ENCODE measurements around the gene TP53RK. TPM values are rescaled to one million over a fixed set of nuclear protein-coding genes. Genes with fewer than 3 reads are reported as not detected.

Gene TP53RK
- total RNA-seq, 2 donors from 2014 or later = 6.6 to 11.7 TPM

- intact Hi-C loops (cut with DNase I) = no loop called here
- H3K9me3 ChIP-seq = no peaks in the 10 kb centered on the region
- TF ChIP-seq POLR2A (IDR thresholded peaks at IDR 0.05) (no peak), CTCF (IDR thresholded peaks at IDR 0.05) (no peak)
- DNase-seq = no peak
- no peaks in the 10 kb centered on the region for H3K27me3 ChIP-seq
- no peak for ATAC-seq
- H3K4me3 ChIP-seq = no peak overlapping the region
- H3K27ac ChIP-seq = no peak overlapping the region
- no peaks in the 10 kb centered on the region for H3K4me1 ChIP-seq
- WGBS, 2 donors = 83 to 92% methylated on average over 6 of the region's 6 CpGs
- no peaks in the 10 kb centered on the region for H3K36me3 ChIP-seq (replicated peaks in 1 of 2; ENCODE audit: insufficient read depth in 1 of 2, low read depth in 2 of 2)
These were observed 11.2 kb upstream of the TP53RK start for GRCh38 chr20:46700481-46700880.

- intact Hi-C loops (cut with DNase I) = no loop called here
- H3K9me3 ChIP-seq = no peaks in the 10 kb centered on the region
- no peaks in the 10 kb centered on the region for H3K27me3 ChIP-seq
- no peak for ATAC-seq
- H3K36me3 ChIP-seq (replicated peaks in 1 of 2; ENCODE audit: insufficient read depth in 1 of 2, low read depth in 2 of 2) = no peaks in the 10 kb centered on the region
- 33 to 38% methylated on average over 12 of the region's 12 CpGs for WGBS, 2 donors
- peak in 1 of 4 donors; percentile 33 for DNase-seq
- TF ChIP-seq CTCF (IDR thresholded peaks at IDR 0.05) (peak in 6 of 7 experiments; percentile 22 to 47 (median 38)), POLR2A (IDR thresholded peaks at IDR 0.05) (no peak)
- no peaks in the 10 kb centered on the region for H3K4me1 ChIP-seq
- no peak overlapping the region for H3K27ac ChIP-seq
- H3K4me3 ChIP-seq = no peak overlapping the region
These were observed 10.6 kb upstream of the TP53RK start for GRCh38 chr20:46699651-46700359.

GRCh38 chr20:46698788-46699187 is 9.5 kb upstream of the TP53RK start:
- intact Hi-C loops (cut with DNase I) = no loop called here
- no peak for DNase-seq
- 74 to 79% methylated on average over 2 of the region's 2 CpGs for WGBS, 2 donors

DNA sequence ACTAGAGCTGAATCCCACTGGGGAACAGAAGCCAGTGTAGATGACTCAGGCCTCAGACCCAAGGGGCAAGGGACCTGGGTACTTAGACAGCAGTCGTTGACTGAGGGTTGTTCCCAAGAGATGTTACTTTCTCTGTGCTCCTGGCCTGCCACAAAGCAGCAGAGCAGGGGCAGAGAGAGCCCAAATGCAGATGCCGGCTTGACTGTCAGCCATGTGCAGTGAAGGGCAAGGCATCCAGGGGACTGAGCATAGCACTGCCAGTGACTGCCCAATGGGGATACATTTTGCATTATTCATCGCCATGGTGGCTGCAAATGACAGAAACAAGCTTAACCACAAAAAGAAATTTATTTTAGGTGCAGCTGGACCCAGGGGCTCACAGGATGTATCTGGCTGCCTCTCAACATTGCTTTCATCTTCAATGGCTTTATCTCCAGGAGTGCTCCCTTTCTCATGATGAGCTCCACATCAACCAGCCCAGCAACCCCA is 7.6 kb upstream of the TP53RK start:
- H3K9me3 ChIP-seq = no peaks in the 10 kb centered on the region
- no peaks in the 10 kb centered on the region for H3K27me3 ChIP-seq
- no peak for DNase-seq
- TF ChIP-seq CTCF (IDR thresholded peaks at IDR 0.05) (no peak), POLR2A (IDR thresholded peaks at IDR 0.05) (no peak)
- no peak for ATAC-seq
- 74 to 82% methylated on average over 1 to 3 of the region's 3 CpGs for WGBS, 2 donors
- no peaks in the 10 kb centered on the region for H3K36me3 ChIP-seq (replicated peaks in 1 of 2; ENCODE audit: insufficient read depth in 1 of 2, low read depth in 2 of 2)
- H3K27ac ChIP-seq = no peak overlapping the region
- no peaks in the 10 kb centered on the region for H3K4me1 ChIP-seq
- intact Hi-C loops (cut with DNase I) = no loop called here
- no peak overlapping the region for H3K4me3 ChIP-seq

More at GRCh38 chr20:46698788-46699187, 9.5 kb upstream of the TP53RK start:
- Histone ChIP-seq H3K4me1 (no peaks in the 10 kb centered on the region), H3K27me3 (no peaks in the 10 kb centered on the region), H3K27ac (no peak overlapping the region), H3K4me3 (no peak overlapping the region), H3K9me3 (no peaks in the 10 kb centered on the region), H3K36me3 (replicated peaks in 1 of 2; ENCODE audit: insufficient read depth in 1 of 2, low read depth in 2 of 2) (no peaks in the 10 kb centered on the region)
- TF ChIP-seq CTCF (IDR thresholded peaks at IDR 0.05) (no peak), POLR2A (IDR thresholded peaks at IDR 0.05) (no peak)
- ATAC-seq = no peak

DNA sequence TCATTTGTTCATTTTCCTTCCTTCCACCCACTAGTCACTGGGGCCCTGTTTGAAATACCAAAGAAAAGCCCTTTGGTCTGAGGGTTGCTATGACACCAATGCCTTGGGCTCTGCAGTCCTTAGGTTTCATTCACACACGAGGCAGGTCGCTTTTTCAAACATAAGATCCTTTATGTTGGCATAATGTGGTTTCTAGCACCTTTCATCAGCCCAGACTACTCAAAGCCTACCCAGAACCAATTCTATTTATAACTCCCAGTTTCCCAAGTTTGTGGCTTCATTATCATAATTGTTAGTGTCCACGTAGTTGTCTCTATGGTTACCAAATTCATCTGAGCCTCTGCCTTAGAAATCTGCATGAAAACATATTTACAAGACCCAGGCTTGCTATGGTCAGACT is 6.6 kb upstream of the TP53RK start:
- Histone ChIP-seq H3K27me3 (no peaks in the 10 kb centered on the region), H3K36me3 (replicated peaks in 1 of 2; ENCODE audit: insufficient read depth in 1 of 2, low read depth in 2 of 2) (no peaks in the 10 kb centered on the region), H3K4me3 (no peak overlapping the region), H3K9me3 (no peaks in the 10 kb centered on the region), H3K27ac (no peak overlapping the region), H3K4me1 (no peaks in the 10 kb centered on the region)
- TF ChIP-seq POLR2A (IDR thresholded peaks at IDR 0.05) (no peak), CTCF (IDR thresholded peaks at IDR 0.05) (no peak)
- DNase-seq (no peak), ATAC-seq (no peak)
- 22 to 34% methylated on average over 3 of the region's 3 CpGs for WGBS, 2 donors
- intact Hi-C loops (cut with DNase I) = no loop called here

Measured in body of pancreas (tissue), 4 donors.